Kidney (tissue), 14 donors: ENCODE measurements around the gene SP100. TPM values are rescaled to one million over a fixed set of nuclear protein-coding genes. Genes with fewer than 3 reads are reported as not detected.

Source experiments
- DNase-seq, 5 donors: peaks; one replicate each; pipeline ENCODE4 v3.0.0-alpha.2; 2013 to 2020
- FAIRE-seq: peaks from 2 replicates; lab custom pipeline; 2012; peaks lifted over from hg19 to GRCh38; lab: Jason Lieb, UNC
- H3K27ac ChIP-seq, 2 donors: one replicate each; pipeline ENCODE4 v1.7.0; 2013; ENCODE audit warnings: low read depth in 2 of 2, low read length in 2 of 2, inconsistent platforms in 1 of 2
- H3K27me3 ChIP-seq: one replicate; pipeline ENCODE4 v1.7.1; 2013; ENCODE audit warnings: low read length, inconsistent platforms; ENCODE audit not compliant: control insufficient read depth, insufficient read depth
- H3K36me3 ChIP-seq, 3 donors: one replicate each; pipeline versions ENCODE4 v1.7.0 to v1.7.1; 2013; ENCODE audit warnings: low read length in 3 of 3, control low read depth in 1 of 3, inconsistent platforms in 1 of 3; ENCODE audit not compliant: insufficient read depth in 3 of 3, control insufficient read depth in 2 of 3
- H3K4me1 ChIP-seq, 3 donors: one replicate each; pipeline versions ENCODE4 v1.7.0 to v1.7.1; 2013; ENCODE audit warnings: low read length in 3 of 3, inconsistent platforms in 1 of 3, low read depth in 1 of 3; ENCODE audit not compliant: control insufficient read depth in 2 of 3, insufficient read depth in 2 of 3
- H3K4me3 ChIP-seq, 3 donors: one replicate each; pipeline versions ENCODE4 v1.7.0 to v1.8.1; 2013; ENCODE audit warnings: low read length in 3 of 3, control low read depth in 1 of 3, inconsistent platforms in 1 of 3
- H3K9ac ChIP-seq, 3 donors: one replicate each; pipeline versions ENCODE4 v1.7.0 to v1.7.1; 2013; ENCODE audit warnings: low read length in 3 of 3, control low read depth in 1 of 3, inconsistent platforms in 1 of 3
- H3K9me3 ChIP-seq, 3 donors: one replicate each; pipeline versions ENCODE4 v1.7.0 to v1.7.1; 2013; ENCODE audit warnings: low read length in 3 of 3, control low read depth in 1 of 3, inconsistent platforms in 1 of 3; ENCODE audit not compliant: control insufficient read depth in 2 of 3, insufficient read depth in 1 of 3
- CTCF ChIP-seq: IDR thresholded peaks from 3 replicates; pipeline ENCODE4 v1.5.1; 2012; ENCODE audit warnings: mild to moderate bottlenecking, moderate library complexity, borderline replicate concordance; ENCODE audit not compliant: insufficient read depth; ENCODE audit errors: extremely low read depth
- intact Hi-C: fragments of 100-400 bp; cut with DNase I; formaldehyde crosslinking; loops from one replicate; pipeline ENCODE4 v1.11.1; 2022
- polyA plus RNA-seq: library from polyadenylated mRNA; stranded (reverse); fragments of 350-450 nt; fragmentation: Illumina TruSeq; extraction: RNeasy Lipid Tissue Mini Kit (QIAGEN cat#74804); gene quantifications from one replicate; pipeline ENCODE4 v1.2.3, GENCODE V29; 2014; ENCODE audit warnings: low read depth, low replicate concordance; ENCODE audit not compliant: insufficient read depth
- total RNA-seq: library from RNA; stranded (reverse); fragmentation: NEBNext Ultra II Directional; extraction: Animal tissue kit (Norgen Biotek cat#: 25700); gene quantifications from one replicate; pipeline ENCODE4 v1.2.1, GENCODE V29; 2021
- donor health status: control.
- donor health status: control.
- donor health status: control.
- donor health status: control.
- donor health status: control.
- donor health status: DM: yes; HTN: yes; CAD: no.
- donor health status: Normal renal cell carcinoma (clear cell type).

The SP100 gene
- total and polyA plus RNA-seq, 2 donors from 2014 or later = 35.7 to 118 TPM

DNA sequence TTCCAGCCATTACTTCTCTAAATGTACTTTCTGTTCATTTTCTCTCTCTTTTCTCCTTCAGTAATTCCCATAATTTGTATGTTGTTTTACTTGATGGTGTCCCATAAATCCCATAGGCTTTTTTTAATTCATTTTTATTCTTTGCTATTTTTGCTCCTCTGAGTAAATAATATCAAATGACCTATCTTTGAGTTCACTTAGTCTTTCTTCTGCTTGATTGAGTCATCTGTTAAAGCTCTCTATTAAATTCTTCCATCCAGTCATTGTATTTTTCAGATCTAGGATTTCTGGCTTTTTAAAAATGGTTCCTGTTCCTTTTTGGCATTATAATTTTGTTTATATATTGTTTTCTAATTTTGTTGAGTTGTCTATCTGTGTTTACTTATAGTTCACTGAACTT is 13.5 kb downstream of the SP100 start:
- Histone ChIP-seq H3K27me3 (no peaks in the 10 kb centered on the region), H3K9ac (no peak overlapping the region), H3K9me3 (no peaks in the 10 kb centered on the region), H3K36me3 (peaks cover 0 to 5% (median 0%) of the 10 kb centered on the region in 3 donors), H3K4me1 (peaks cover 0 to 5% (median 2%) of the 10 kb centered on the region in 3 donors), H3K27ac (no peak overlapping the region), H3K4me3 (no peak overlapping the region)
- DNase-seq (no peak), FAIRE-seq (no peak)
- no peak for TF ChIP-seq CTCF
- intact Hi-C loops = no loop called here

- Histone ChIP-seq H3K36me3 (peaks cover 0 to 5% (median under 1%) of the 10 kb centered on the region in 3 donors), H3K4me1 (peaks cover 0 to 2% (median 2%) of the 10 kb centered on the region in 3 donors), H3K9me3 (no peaks in the 10 kb centered on the region), H3K4me3 (no peak overlapping the region), H3K9ac (no peak overlapping the region), H3K27ac (no peak overlapping the region), H3K27me3 (no peaks in the 10 kb centered on the region)
- no peak for FAIRE-seq
- intact Hi-C loops = no loop called here
- DNase-seq = no peak
- TF ChIP-seq CTCF = no peak
Observed at GRCh38 chr2:230430957-230431910, 15.2 kb downstream of the SP100 start.

DNA sequence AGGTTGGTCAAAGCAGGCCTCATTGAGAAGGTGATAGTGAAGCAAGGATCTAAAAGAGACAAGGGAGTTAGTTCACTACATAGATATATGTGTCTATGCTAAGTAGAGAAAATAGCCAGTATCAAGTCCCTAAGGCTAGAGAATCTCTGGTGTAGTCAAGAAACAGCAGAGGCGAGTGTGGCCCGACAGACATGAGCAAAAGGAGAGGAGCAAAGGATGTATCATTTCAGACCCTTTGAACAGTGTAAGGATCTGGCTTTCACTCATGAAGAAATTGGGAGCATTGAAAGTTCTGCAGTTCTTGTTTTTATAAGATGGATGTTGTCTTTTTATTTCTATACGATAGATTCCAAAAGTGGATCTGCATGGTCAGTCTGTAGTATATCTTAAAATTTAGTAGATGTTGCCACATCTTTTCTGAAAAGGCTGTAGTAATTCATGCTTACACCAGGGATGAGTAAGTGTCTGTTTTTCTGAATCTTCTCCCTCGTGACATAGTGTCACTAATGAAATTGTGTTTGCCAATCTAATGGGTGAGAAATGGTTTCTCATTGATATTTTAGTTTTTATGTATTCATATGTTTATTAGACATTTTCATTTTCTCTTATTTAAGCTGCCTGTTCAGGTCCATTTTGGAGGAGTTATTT is 18.8 kb downstream of the SP100 start:
- no peak for FAIRE-seq
- no peak for DNase-seq
- intact Hi-C loops = no loop called here

More for the DNA sequence above, 18.8 kb downstream of the SP100 start:
- Histone ChIP-seq H3K27me3 (no peaks in the 10 kb centered on the region), H3K9me3 (no peaks in the 10 kb centered on the region), H3K27ac (no peak overlapping the region), H3K4me1 (peaks cover 0 to 2% (median under 1%) of the 10 kb centered on the region in 3 donors), H3K9ac (no peak overlapping the region), H3K36me3 (peaks cover 0 to 5% (median 2%) of the 10 kb centered on the region in 3 donors), H3K4me3 (no peak overlapping the region)
- no peak for TF ChIP-seq CTCF
